Endodermal cell (in vitro differentiated cells): ENCODE results near the gene PDGFA. TPM values are rescaled to one million over a fixed set of nuclear protein-coding genes. Genes with fewer than 3 reads are reported as not detected.

ENCODE experiments used
- DNase-seq: peaks from one replicate; pipeline ENCODE4 v3.0.0-alpha.2; 2017
- H3K27ac ChIP-seq: 2 replicates; pipeline ENCODE4 v1.5.1; 2013; ENCODE audit warnings: mild to moderate bottlenecking, low read depth, low read length, moderate library complexity
- H3K27me3 ChIP-seq: 2 replicates; pipeline ENCODE4 v1.6.1; 2013; ENCODE audit warnings: mild to moderate bottlenecking, low read length, moderate library complexity; ENCODE audit not compliant: insufficient read depth, control insufficient read depth, poor library complexity, severe bottlenecking
- H3K36me3 ChIP-seq: 2 replicates; pipeline ENCODE4 v1.7.0; 2013; ENCODE audit warnings: mild to moderate bottlenecking, low read length, moderate library complexity; ENCODE audit not compliant: control insufficient read depth, insufficient read depth
- H3K4me1 ChIP-seq: one replicate; pipeline ENCODE4 v1.7.0; 2013; ENCODE audit warnings: low read length; ENCODE audit not compliant: control insufficient read depth, insufficient read depth
- H3K4me3 ChIP-seq: 2 replicates; pipeline ENCODE4 v1.5.1; 2013; ENCODE audit warnings: mild to moderate bottlenecking, low read length, moderate library complexity
- H3K9ac ChIP-seq: 2 replicates; pipeline ENCODE4 v1.6.1; 2013; ENCODE audit warnings: mild to moderate bottlenecking, low read length, moderate library complexity; ENCODE audit not compliant: poor library complexity, severe bottlenecking; ENCODE audit errors: extremely low read depth
- H3K9me3 ChIP-seq: 2 replicates; pipeline ENCODE4 v1.6.1; 2013; ENCODE audit warnings: mild to moderate bottlenecking, low read length, moderate library complexity; ENCODE audit not compliant: control insufficient read depth
- H3K27ac Mint-ChIP-seq: 2 replicates; pipeline ENCODE4 v1.8.0; 2020; ENCODE audit warnings: mixed read lengths
- H3K27me3 Mint-ChIP-seq: 2 replicates; pipeline ENCODE4 v1.8.0; 2021; ENCODE audit warnings: mild to moderate bottlenecking, mixed read lengths; ENCODE audit not compliant: insufficient read depth
- H3K36me3 Mint-ChIP-seq: 2 replicates; pipeline ENCODE4 v1.8.0; 2020; ENCODE audit warnings: low read depth, mixed read lengths
- H3K4me1 Mint-ChIP-seq: 2 replicates; pipeline ENCODE4 v1.8.0; 2020; ENCODE audit warnings: mixed read lengths
- H3K4me3 Mint-ChIP-seq: 2 replicates; pipeline ENCODE4 v1.8.0; 2020; ENCODE audit warnings: mild to moderate bottlenecking, moderate library complexity, mixed read lengths
- H3K9me3 Mint-ChIP-seq: 2 replicates; pipeline ENCODE4 v1.8.0; 2020; ENCODE audit warnings: mild to moderate bottlenecking, mixed read lengths
- CTCF ChIP-seq: fragments of 200-600 bp; sonication (generic); conservative IDR thresholded peaks from 2 replicates; pipeline ENCODE4 v1.5.0; 2021; ENCODE audit warnings: antibody characterized with exemption, mild to moderate bottlenecking
- WGBS, 2 experiments: methylation state at CpG; one replicate each; pipeline versions ENCODE4 v1.1.5 to v1.1.7; 2013; ENCODE audit warnings: missing lambda C conversion rate in 2 of 2, mixed read lengths in 1 of 2; ENCODE audit not compliant: insufficient coverage in 1 of 2, insufficient read length in 1 of 2; 5-methylcytosine and 5-hydroxymethylcytosine counted together
- total RNA-seq, 2 donors: library from RNA; stranded (reverse); fragmentation: NEBNext Ultra II Directional in 1 of 2; extraction: Animal tissue kit (Norgen Biotek cat#: 25700) in 1 of 2; gene quantifications; 2 replicates in 1 of 2; 3 replicates in 1 of 2; pipeline ENCODE4 v1.2.1, GENCODE V29; 2021

The PDGFA gene
- total RNA-seq, 2 donors from 2014 or later = 11.9 to 24.1 TPM

- H3K27me3 ChIP-seq = no peaks in the 10 kb centered on the region
- 100% methylated on average over 1 of the region's 1 CpG for WGBS, 2 experiments
- H3K9ac ChIP-seq = no peak overlapping the region
- no peak overlapping the region for H3K4me3 Mint-ChIP-seq
- H3K36me3 Mint-ChIP-seq = no peaks in the 10 kb centered on the region
- H3K27ac Mint-ChIP-seq = no peak overlapping the region
- H3K9me3 Mint-ChIP-seq = no peaks in the 10 kb centered on the region
- no peak for DNase-seq
- no peak overlapping the region for H3K27ac ChIP-seq
- no peak overlapping the region for H3K4me3 ChIP-seq
- TF ChIP-seq CTCF = no peak
- H3K4me1 ChIP-seq = no peaks in the 10 kb centered on the region
- peaks cover 9% of the 10 kb centered on the region for H3K27me3 Mint-ChIP-seq
- no peaks in the 10 kb centered on the region for H3K36me3 ChIP-seq
- H3K9me3 ChIP-seq = no peaks in the 10 kb centered on the region
- peaks cover 15% of the 10 kb centered on the region for H3K4me1 Mint-ChIP-seq
Observed at GRCh38 chr7:482521-483083, 37.0 kb downstream of the PDGFA start.

GRCh38 chr7:481219-481930 lies 38.3 kb downstream of the PDGFA start:
- Histone ChIP-seq H3K4me3 (no peak overlapping the region), H3K9me3 (no peaks in the 10 kb centered on the region), H3K36me3 (no peaks in the 10 kb centered on the region), H3K9ac (no peak overlapping the region), H3K27me3 (no peaks in the 10 kb centered on the region), H3K27ac (no peak overlapping the region), H3K4me1 (no peaks in the 10 kb centered on the region)
- TF ChIP-seq CTCF = no peak
- peaks cover 9% of the 10 kb centered on the region for H3K27me3 Mint-ChIP-seq
- no peak for DNase-seq
- no peak overlapping the region for H3K4me3 Mint-ChIP-seq
- no peaks in the 10 kb centered on the region for H3K9me3 Mint-ChIP-seq
- H3K4me1 Mint-ChIP-seq = peaks cover 15% of the 10 kb centered on the region
- H3K36me3 Mint-ChIP-seq = no peaks in the 10 kb centered on the region
- 49 to 68% methylated on average over 3 to 12 of the region's 15 CpGs for WGBS, 2 experiments
- no peak overlapping the region for H3K27ac Mint-ChIP-seq

GRCh38 chr7:480531-481218 lies 39.0 kb downstream of the PDGFA start:
- Mint-ChIP-seq H3K27me3 (peaks cover 9% of the 10 kb centered on the region), H3K27ac (no peak overlapping the region), H3K36me3 (no peaks in the 10 kb centered on the region), H3K9me3 (no peaks in the 10 kb centered on the region), H3K4me1 (peaks cover 15% of the 10 kb centered on the region), H3K4me3 (no peak overlapping the region)
- no peaks in the 10 kb centered on the region for H3K36me3 ChIP-seq
- H3K9ac ChIP-seq = no peak overlapping the region
- 78 to 93% methylated on average over 4 to 14 of the region's 14 CpGs for WGBS, 2 experiments
- H3K9me3 ChIP-seq = no peaks in the 10 kb centered on the region
- no peaks in the 10 kb centered on the region for H3K27me3 ChIP-seq
- no peak overlapping the region for H3K4me3 ChIP-seq
- DNase-seq = no peak
- H3K4me1 ChIP-seq = no peaks in the 10 kb centered on the region
- no peak overlapping the region for H3K27ac ChIP-seq
- no peak for TF ChIP-seq CTCF
